K562 (cell line): ENCODE data around the gene TIGAR.

Experiments used
- MAZ ChIP-seq, 2 experiments: fragments of 450-650 bp in 1 of 2; sonication (generic) in 1 of 2; formaldehyde crosslinking; IDR thresholded peaks in 1 of 2; conservative IDR thresholded peaks in 1 of 2; 2 replicates each; pipeline versions ENCODE4 v1.4.0 to v1.5.0; 2020; ENCODE audit warnings: mild to moderate bottlenecking in 1 of 2, missing genetic modification reagents in 1 of 2
- TF ChIP-seq, protein P1 (sequence below): fragments of 450-650 bp; IDR thresholded peaks from 2 replicates; pipeline ENCODE4 v1.6.1; 2017; ENCODE audit warnings: mild to moderate bottlenecking, moderate library complexity

GRCh38 chr12:4383304-4383865, 62.4 kb downstream of the TIGAR start:
- no peak for TF ChIP-seq MAZ (CRISPR knock-in tag; conservative IDR thresholded peaks at IDR 0.05 in 1 of 2, IDR thresholded peaks at IDR 0.05 in 1 of 2)
- TF ChIP-seq, protein P1, sequence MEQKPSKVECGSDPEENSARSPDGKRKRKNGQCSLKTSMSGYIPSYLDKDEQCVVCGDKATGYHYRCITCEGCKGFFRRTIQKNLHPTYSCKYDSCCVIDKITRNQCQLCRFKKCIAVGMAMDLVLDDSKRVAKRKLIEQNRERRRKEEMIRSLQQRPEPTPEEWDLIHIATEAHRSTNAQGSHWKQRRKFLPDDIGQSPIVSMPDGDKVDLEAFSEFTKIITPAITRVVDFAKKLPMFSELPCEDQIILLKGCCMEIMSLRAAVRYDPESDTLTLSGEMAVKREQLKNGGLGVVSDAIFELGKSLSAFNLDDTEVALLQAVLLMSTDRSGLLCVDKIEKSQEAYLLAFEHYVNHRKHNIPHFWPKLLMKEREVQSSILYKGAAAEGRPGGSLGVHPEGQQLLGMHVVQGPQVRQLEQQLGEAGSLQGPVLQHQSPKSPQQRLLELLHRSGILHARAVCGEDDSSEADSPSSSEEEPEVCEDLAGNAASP = no peak
